DMS153 treated with DMSO at 0.1 percent for 48 hours (cell line): ENCODE results near the gene C1QL3.

Experiments used
- DNase-seq: peaks from one replicate; lab custom pipeline; 2025; ENCODE audit not compliant: unreplicated experiment; lab: John Stamatoyannopoulos, UW

The C1QL3 gene

GRCh38 chr10:16521311-16522016, at the start of gene C1QL3:
TSS of gene C1QL3 (minus strand) at chr10:16521879. CDS start at chr10:16521065, 814 bp downstream.
- DNase-seq: no peak

- no peak for DNase-seq
Measured at GRCh38 chr10:16570731-16571130, 49.1 kb upstream of the C1QL3 start.

- DNase-seq: no peak
Measured at GRCh38 chr10:16566202-16566805, 44.6 kb upstream of the C1QL3 start.

- DNase-seq: no peak
Measured at GRCh38 chr10:16565604-16566003, 43.9 kb upstream of the C1QL3 start.

- no peak for DNase-seq
Measured at GRCh38 chr10:16562891-16563290, 41.2 kb upstream of the C1QL3 start.

GRCh38 chr10:16559236-16559773, 37.6 kb upstream of the C1QL3 start:
- no peak for DNase-seq

- no peak for DNase-seq
Measured at GRCh38 chr10:16547973-16548372, 26.3 kb upstream of the C1QL3 start.

- DNase-seq: no peak
Measured at GRCh38 chr10:16545116-16545736, 23.5 kb upstream of the C1QL3 start.

GRCh38 chr10:16544591-16544990, 22.9 kb upstream of the C1QL3 start:
- DNase-seq: no peak

- DNase-seq: no peak
Measured at GRCh38 chr10:16544099-16544498, 22.4 kb upstream of the C1QL3 start.

- no peak for DNase-seq
Measured at GRCh38 chr10:16536155-16536554, 14.5 kb upstream of the C1QL3 start.

GRCh38 chr10:16529853-16530252, 8.2 kb upstream of the C1QL3 start:
- DNase-seq: no peak

GRCh38 chr10:16527452-16527851, 5.8 kb upstream of the C1QL3 start:
- no peak for DNase-seq

- DNase-seq: no peak
Measured at GRCh38 chr10:16520900-16521299, 779 bp downstream of the C1QL3 start.

GRCh38 chr10:16519908-16520861, 1.5 kb downstream of the C1QL3 start:
- DNase-seq: no peak

- no peak for DNase-seq
Measured at GRCh38 chr10:16519250-16519907, 2.3 kb downstream of the C1QL3 start.

- DNase-seq: no peak
Measured at GRCh38 chr10:16518822-16519221, 2.9 kb downstream of the C1QL3 start.

GRCh38 chr10:16510843-16511242, 10.8 kb downstream of the C1QL3 start:
- DNase-seq: no peak

GRCh38 chr10:16509996-16510395, 11.7 kb downstream of the C1QL3 start:
- DNase-seq: no peak

GRCh38 chr10:16505161-16505560, 16.5 kb downstream of the C1QL3 start:
- DNase-seq: no peak
